Neuronal stem cell (in vitro differentiated cells): ENCODE results near the gene IL18.

ENCODE experiments used
- DNase-seq: peaks from one replicate; pipeline ENCODE4 v3.0.0-alpha.2; 2013; ENCODE audit warnings: low spot score
- H2AFZ ChIP-seq: one replicate; pipeline ENCODE4 v1.6.1; 2013; ENCODE audit warnings: mild to moderate bottlenecking, low read length, inconsistent platforms
- H2AK5ac ChIP-seq: 2 replicates; pipeline ENCODE4 v1.6.1; 2013; ENCODE audit warnings: low read depth, mild to moderate bottlenecking, inconsistent platforms, low read length, moderate library complexity, mixed read lengths
- H2BK120ac ChIP-seq: 2 replicates; pipeline ENCODE4 v1.6.1; 2013; ENCODE audit warnings: low read depth, mild to moderate bottlenecking, inconsistent platforms, low read length, moderate library complexity, mixed read lengths
- H2BK12ac ChIP-seq: one replicate; pipeline ENCODE4 v1.6.1; 2013; ENCODE audit warnings: low read length, inconsistent platforms
- H2BK15ac ChIP-seq: 2 replicates; pipeline ENCODE4 v1.6.1; 2013; ENCODE audit warnings: mild to moderate bottlenecking, low read length, inconsistent platforms, mixed read lengths
- H2BK5ac ChIP-seq: one replicate; pipeline ENCODE4 v1.6.1; 2013; ENCODE audit warnings: inconsistent platforms, mild to moderate bottlenecking, low read length, moderate library complexity
- H3K14ac ChIP-seq: one replicate; pipeline ENCODE4 v1.6.1; 2013; ENCODE audit warnings: low read length, inconsistent platforms
- H3K18ac ChIP-seq: 2 replicates; pipeline ENCODE4 v1.6.1; 2013; ENCODE audit warnings: low read length, inconsistent platforms
- H3K23ac ChIP-seq: 2 replicates; pipeline ENCODE4 v1.6.1; 2013; ENCODE audit warnings: low read depth, mild to moderate bottlenecking, mixed read lengths, low read length, inconsistent platforms; ENCODE audit not compliant: poor library complexity
- H3K27ac ChIP-seq: replicated peaks from 3 replicates; pipeline ENCODE4 v1.5.1; 2013; ENCODE audit warnings: low read length, inconsistent platforms
- H3K27me3 ChIP-seq, 3 experiments: 2 replicates each; pipeline ENCODE4 v1.6.1; 2013; ENCODE audit warnings: low read length in 3 of 3, mild to moderate bottlenecking in 2 of 3, inconsistent platforms in 1 of 3, low read depth in 1 of 3, mixed read lengths in 1 of 3, moderate library complexity in 1 of 3; ENCODE audit not compliant: control insufficient read depth in 3 of 3, insufficient read depth in 3 of 3
- H3K36me3 ChIP-seq, 2 donors: replicated peaks in 1 of 2; 2 replicates each; pipeline ENCODE4 v1.6.1; 2013; ENCODE audit warnings: low read length in 2 of 2; ENCODE audit not compliant: control insufficient read depth in 2 of 2, insufficient read depth in 2 of 2
- H3K4ac ChIP-seq: 2 replicates; pipeline ENCODE4 v1.6.1; 2013; ENCODE audit warnings: inconsistent platforms, mild to moderate bottlenecking, low read length, moderate library complexity
- H3K4me1 ChIP-seq, 2 donors: 1 replicate in 1 of 2; 2 replicates in 1 of 2; pipeline ENCODE4 v1.6.1; 2013; ENCODE audit warnings: low read length in 2 of 2, low read depth in 1 of 2; ENCODE audit not compliant: control insufficient read depth in 2 of 2, insufficient read depth in 1 of 2
- H3K4me2 ChIP-seq: one replicate; pipeline ENCODE4 v1.6.1; 2013; ENCODE audit warnings: mild to moderate bottlenecking, low read length, inconsistent platforms; ENCODE audit not compliant: insufficient read depth, poor library complexity, severe bottlenecking
- H3K4me3 ChIP-seq, 2 donors: 2 replicates each; pipeline ENCODE4 v1.5.1; 2013; ENCODE audit warnings: low read length in 2 of 2, mild to moderate bottlenecking in 2 of 2, inconsistent platforms in 1 of 2, moderate library complexity in 1 of 2
- H3K79me1 ChIP-seq: one replicate; pipeline ENCODE4 v1.6.1; 2013; ENCODE audit warnings: low read depth, mild to moderate bottlenecking, inconsistent platforms, low read length, moderate library complexity
- H3K9ac ChIP-seq: one replicate; pipeline ENCODE4 v1.6.1; 2013; ENCODE audit warnings: mild to moderate bottlenecking, low read depth, low read length, inconsistent platforms; ENCODE audit not compliant: poor library complexity
- H3K9me3 ChIP-seq, 2 donors: replicated peaks in 1 of 2; 2 replicates each; pipeline versions ENCODE3 to v1.6.1; 2013; ENCODE audit warnings: low read length in 2 of 2, mild to moderate bottlenecking in 2 of 2, inconsistent platforms in 1 of 2, low read depth in 1 of 2, mixed read lengths in 1 of 2, moderate library complexity in 1 of 2; ENCODE audit not compliant: control insufficient read depth in 2 of 2, insufficient read depth in 1 of 2
- H4K8ac ChIP-seq: one replicate; pipeline ENCODE4 v1.6.1; 2013; ENCODE audit warnings: low read depth, mild to moderate bottlenecking, inconsistent platforms, low read length, moderate library complexity
- H4K91ac ChIP-seq: one replicate; pipeline ENCODE4 v1.6.1; 2013; ENCODE audit warnings: low read length, low read depth, mild to moderate bottlenecking, inconsistent platforms; ENCODE audit not compliant: poor library complexity
- WGBS, 2 donors: extraction: QIAGEN DNeasy Blood & Tissue Kit; methylation state at CpG; one replicate each; pipeline ENCODE4 v1.1.7; 2013; ENCODE audit warnings: missing lambda C conversion rate in 2 of 2, mixed read lengths in 1 of 2; ENCODE audit not compliant: insufficient read length in 2 of 2, insufficient replicate concordance in 1 of 2; ENCODE audit errors: extremely low coverage in 2 of 2; 5-methylcytosine and 5-hydroxymethylcytosine counted together

The IL18 gene

GRCh38 chr11:112134473-112134872 is 29.4 kb downstream of the IL18 start:
- no peak overlapping the region for H3K4me3 ChIP-seq
- no peak overlapping the region for H2BK12ac ChIP-seq
- no peak overlapping the region for H2BK120ac ChIP-seq
- no peak overlapping the region for H3K4ac ChIP-seq
- no peak for DNase-seq
- H4K91ac ChIP-seq, result no peak overlapping the region
- WGBS, 2 donors, result no CpG with 5 or more reads among the region's 4 CpGs
- no peak overlapping the region for H3K4me2 ChIP-seq
- no peak overlapping the region for H3K9ac ChIP-seq
- no peaks in the 10 kb centered on the region for H3K4me1 ChIP-seq
- no peak overlapping the region for H3K18ac ChIP-seq
- no peak overlapping the region for H3K14ac ChIP-seq
- H2BK15ac ChIP-seq, result no peak overlapping the region
- H3K27ac ChIP-seq, result no peak overlapping the region
- H2AFZ ChIP-seq, result no peak overlapping the region
- H3K9me3 ChIP-seq, result no peaks in the 10 kb centered on the region
- H3K36me3 ChIP-seq, result no peaks in the 10 kb centered on the region
- H3K79me1 ChIP-seq, result no peaks in the 10 kb centered on the region
- no peak overlapping the region for H2AK5ac ChIP-seq
- H3K27me3 ChIP-seq, result no peaks in the 10 kb centered on the region
- no peak overlapping the region for H3K23ac ChIP-seq
- no peak overlapping the region for H4K8ac ChIP-seq
- no peak overlapping the region for H2BK5ac ChIP-seq

GRCh38 chr11:112132737-112133136 is 31.2 kb downstream of the IL18 start:
- no peak overlapping the region for H4K8ac ChIP-seq
- no peak overlapping the region for H2AFZ ChIP-seq
- H3K36me3 ChIP-seq, result no peaks in the 10 kb centered on the region
- no peak overlapping the region for H3K9ac ChIP-seq
- no peak overlapping the region for H2BK15ac ChIP-seq
- no peak overlapping the region for H4K91ac ChIP-seq
- no CpG with 5 or more reads among the region's 2 CpGs for WGBS, 2 donors
- no peak overlapping the region for H3K14ac ChIP-seq
- no peaks in the 10 kb centered on the region for H3K9me3 ChIP-seq
- no peak for DNase-seq
- peak overlapping the region in 1 of 2 donors; percentile 58 for H3K4me3 ChIP-seq
- H3K4ac ChIP-seq, result no peak overlapping the region
- H3K27me3 ChIP-seq, result no peaks in the 10 kb centered on the region
- H3K4me2 ChIP-seq, result no peak overlapping the region
- H3K23ac ChIP-seq, result no peak overlapping the region
- no peak overlapping the region for H2BK120ac ChIP-seq
- no peak overlapping the region for H2AK5ac ChIP-seq
- no peak overlapping the region for H2BK12ac ChIP-seq
- H2BK5ac ChIP-seq, result no peak overlapping the region
- no peak overlapping the region for H3K27ac ChIP-seq
- no peak overlapping the region for H3K18ac ChIP-seq
- no peaks in the 10 kb centered on the region for H3K79me1 ChIP-seq
- no peaks in the 10 kb centered on the region for H3K4me1 ChIP-seq

- H3K79me1 ChIP-seq, result no peaks in the 10 kb centered on the region
- H3K9ac ChIP-seq, result no peak overlapping the region
- no peak overlapping the region for H2AFZ ChIP-seq
- H3K4me2 ChIP-seq, result no peak overlapping the region
- no peak overlapping the region for H3K27ac ChIP-seq
- no peaks in the 10 kb centered on the region for H3K27me3 ChIP-seq
- H2AK5ac ChIP-seq, result no peak overlapping the region
- H4K8ac ChIP-seq, result no peak overlapping the region
- H2BK5ac ChIP-seq, result no peak overlapping the region
- no peak overlapping the region for H2BK12ac ChIP-seq
- H3K4ac ChIP-seq, result no peak overlapping the region
- H2BK15ac ChIP-seq, result no peak overlapping the region
- no peaks in the 10 kb centered on the region for H3K9me3 ChIP-seq
- no peak for DNase-seq
- no peak overlapping the region for H3K14ac ChIP-seq
- H3K18ac ChIP-seq, result no peak overlapping the region
- no peaks in the 10 kb centered on the region for H3K36me3 ChIP-seq
- H3K4me3 ChIP-seq, result no peak overlapping the region
- H3K23ac ChIP-seq, result no peak overlapping the region
- no CpG with 5 or more reads among the region's 5 CpGs for WGBS, 2 donors
- H2BK120ac ChIP-seq, result no peak overlapping the region
- no peak overlapping the region for H4K91ac ChIP-seq
- H3K4me1 ChIP-seq, result no peaks in the 10 kb centered on the region
Measured at GRCh38 chr11:112129656-112130055, 34.2 kb downstream of the IL18 start.

- H4K91ac ChIP-seq, result no peak overlapping the region
- no peak overlapping the region for H3K14ac ChIP-seq
- WGBS, 2 donors, result no CpG with 5 or more reads among the region's 3 CpGs
- no peak overlapping the region for H3K27ac ChIP-seq
- no peak overlapping the region for H2BK12ac ChIP-seq
- no peaks in the 10 kb centered on the region for H3K79me1 ChIP-seq
- no peak overlapping the region for H2BK15ac ChIP-seq
- no peaks in the 10 kb centered on the region for H3K36me3 ChIP-seq
- no peak overlapping the region for H2BK5ac ChIP-seq
- H3K4me2 ChIP-seq, result no peak overlapping the region
- H3K27me3 ChIP-seq, result no peaks in the 10 kb centered on the region
- no peak overlapping the region for H3K4me3 ChIP-seq
- H3K4me1 ChIP-seq, result no peaks in the 10 kb centered on the region
- no peaks in the 10 kb centered on the region for H3K9me3 ChIP-seq
- no peak overlapping the region for H2AK5ac ChIP-seq
- no peak overlapping the region for H3K23ac ChIP-seq
- no peak overlapping the region for H2AFZ ChIP-seq
- no peak for DNase-seq
- no peak overlapping the region for H2BK120ac ChIP-seq
- no peak overlapping the region for H3K18ac ChIP-seq
- no peak overlapping the region for H3K4ac ChIP-seq
- H3K9ac ChIP-seq, result no peak overlapping the region
- no peak overlapping the region for H4K8ac ChIP-seq
Measured at GRCh38 chr11:112128483-112129121, 35.3 kb downstream of the IL18 start.
